Measurements from ENCODE around the gene LIME1. TPM values are rescaled to one million over a fixed set of nuclear protein-coding genes. Genes with fewer than 3 reads are reported as not detected.

Gene LIME1
- total and polyA plus RNA-seq, 4 experiments from 2014 or later = 162 to 324 (median 233) TPM

- Mint-ChIP-seq H3K27me3 (no peaks in the 10 kb centered on the region), H3K36me3 (no peaks in the 10 kb centered on the region), H3K4me3 (no peak overlapping the region), H3K27ac (peak overlapping the region in 1 of 7 donors; percentile 41), H3K4me1 (no peaks in the 10 kb centered on the region), H3K9me3 (no peaks in the 10 kb centered on the region)
- intact Hi-C loops (cut with micrococcal nuclease) = no loop called here
- ChIA-PET POLR2A (ENCODE audit: partially characterized antibody) (no interaction called here), CTCF (ENCODE audit: partially characterized antibody) (interaction anchor here (1.4 to 1.6 kb wide), 2 partner anchors 15 to 231 kb away, joined by 3 read pairs; no protein-coding TSS in a partner anchor)
- Histone ChIP-seq H3K27me3 (ENCODE audit: insufficient read depth, low read length) (no peaks in the 10 kb centered on the region), H3K36me3 (ENCODE audit: insufficient read depth, low read length) (no peaks in the 10 kb centered on the region), H3K9me3 (ENCODE audit: control insufficient read depth in 1 of 2, low read length in 2 of 2) (no peaks in the 10 kb centered on the region), H3K4me1 (ENCODE audit: insufficient read depth, low read length) (no peaks in the 10 kb centered on the region), H3K27ac (ENCODE audit: low read depth, low read length) (no peak overlapping the region), H3K4me3 (ENCODE audit: low read length in 2 of 2) (no peak overlapping the region)
- no peak for DNase-seq
These were observed 32.4 kb downstream of the LIME1 start for GRCh38 chr20:63768591-63769515.

DNA sequence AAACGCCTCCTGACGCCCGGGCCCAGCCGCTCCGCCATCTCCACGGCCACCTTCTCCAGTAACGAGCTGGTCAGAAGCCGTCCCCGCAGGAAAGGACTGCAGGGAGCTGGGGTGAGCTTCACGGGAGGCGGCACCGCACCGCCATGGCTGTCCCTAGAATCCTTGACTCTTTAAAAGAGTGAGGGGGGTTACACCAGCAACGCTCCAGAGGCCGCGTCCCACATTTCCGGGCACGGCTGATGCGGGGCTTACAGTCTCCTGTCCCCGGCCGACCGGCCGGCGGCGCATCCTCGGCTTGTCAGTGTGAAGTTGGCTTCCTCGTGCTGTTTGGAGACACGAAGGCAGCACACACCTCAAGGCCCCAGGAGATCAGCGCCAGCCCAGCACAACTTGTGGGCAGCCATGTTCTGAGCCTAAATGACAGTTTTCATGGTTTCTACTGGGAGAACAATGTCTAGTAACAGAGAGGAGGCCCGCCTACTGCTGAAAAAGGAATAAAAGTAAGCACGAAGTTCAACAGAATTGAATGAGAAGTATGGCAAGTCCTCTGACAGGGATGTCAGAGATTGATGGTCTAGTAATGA, 33.5 kb downstream of the LIME1 start:
- ChIA-PET CTCF (ENCODE audit: partially characterized antibody) (interaction anchor here (1.4 to 1.6 kb wide), 2 partner anchors 14 to 232 kb away, joined by 3 read pairs; no protein-coding TSS in a partner anchor), POLR2A (ENCODE audit: partially characterized antibody) (no interaction called here)
- H3K27ac ChIP-seq (ENCODE audit: low read depth, low read length) = no peak overlapping the region
- intact Hi-C loops (cut with micrococcal nuclease) = no loop called here
- H3K4me3 ChIP-seq (ENCODE audit: low read length in 2 of 2) = no peak overlapping the region
- H3K36me3 Mint-ChIP-seq = no peaks in the 10 kb centered on the region
- no peaks in the 10 kb centered on the region for H3K9me3 Mint-ChIP-seq
- no peak for DNase-seq
- no peak overlapping the region for H3K27ac Mint-ChIP-seq
- H3K4me1 ChIP-seq (ENCODE audit: insufficient read depth, low read length) = no peaks in the 10 kb centered on the region
- peaks cover 0 to 2% of the 10 kb centered on the region in 2 donors for H3K27me3 Mint-ChIP-seq
- H3K9me3 ChIP-seq (ENCODE audit: control insufficient read depth in 1 of 2, low read length in 2 of 2) = no peaks in the 10 kb centered on the region
- H3K36me3 ChIP-seq (ENCODE audit: insufficient read depth, low read length) = no peaks in the 10 kb centered on the region
- no peaks in the 10 kb centered on the region for H3K27me3 ChIP-seq (ENCODE audit: insufficient read depth, low read length)
- peaks cover 0 to 1% (median 0%) of the 10 kb centered on the region in 4 donors for H3K4me1 Mint-ChIP-seq
- no peak overlapping the region for H3K4me3 Mint-ChIP-seq

GRCh38 chr20:63771046-63771707, 34.7 kb downstream of the LIME1 start:
- intact Hi-C loops (cut with micrococcal nuclease) = no loop called here
- H3K27ac Mint-ChIP-seq = no peak overlapping the region
- DNase-seq = no peak
- Histone ChIP-seq H3K4me3 (ENCODE audit: low read length in 2 of 2) (no peak overlapping the region), H3K4me1 (ENCODE audit: insufficient read depth, low read length) (no peaks in the 10 kb centered on the region), H3K27me3 (ENCODE audit: insufficient read depth, low read length) (no peaks in the 10 kb centered on the region), H3K27ac (ENCODE audit: low read depth, low read length) (no peak overlapping the region), H3K9me3 (ENCODE audit: control insufficient read depth in 1 of 2, low read length in 2 of 2) (no peaks in the 10 kb centered on the region), H3K36me3 (ENCODE audit: insufficient read depth, low read length) (no peaks in the 10 kb centered on the region)
- CTCF ChIA-PET (ENCODE audit: partially characterized antibody) = interaction anchor here (1.1 kb wide), 1 partner anchor 17 kb away, joined by 3 read pairs; no protein-coding TSS in a partner anchor
- H3K36me3 Mint-ChIP-seq = no peaks in the 10 kb centered on the region
- no peaks in the 10 kb centered on the region for H3K9me3 Mint-ChIP-seq
- peaks cover 0 to 4% (median 0%) of the 10 kb centered on the region in 4 donors for H3K4me1 Mint-ChIP-seq
- H3K4me3 Mint-ChIP-seq = no peak overlapping the region
- peaks cover 0 to 2% of the 10 kb centered on the region in 2 donors for H3K27me3 Mint-ChIP-seq
- POLR2A ChIA-PET (ENCODE audit: partially characterized antibody) = no interaction called here

DNA sequence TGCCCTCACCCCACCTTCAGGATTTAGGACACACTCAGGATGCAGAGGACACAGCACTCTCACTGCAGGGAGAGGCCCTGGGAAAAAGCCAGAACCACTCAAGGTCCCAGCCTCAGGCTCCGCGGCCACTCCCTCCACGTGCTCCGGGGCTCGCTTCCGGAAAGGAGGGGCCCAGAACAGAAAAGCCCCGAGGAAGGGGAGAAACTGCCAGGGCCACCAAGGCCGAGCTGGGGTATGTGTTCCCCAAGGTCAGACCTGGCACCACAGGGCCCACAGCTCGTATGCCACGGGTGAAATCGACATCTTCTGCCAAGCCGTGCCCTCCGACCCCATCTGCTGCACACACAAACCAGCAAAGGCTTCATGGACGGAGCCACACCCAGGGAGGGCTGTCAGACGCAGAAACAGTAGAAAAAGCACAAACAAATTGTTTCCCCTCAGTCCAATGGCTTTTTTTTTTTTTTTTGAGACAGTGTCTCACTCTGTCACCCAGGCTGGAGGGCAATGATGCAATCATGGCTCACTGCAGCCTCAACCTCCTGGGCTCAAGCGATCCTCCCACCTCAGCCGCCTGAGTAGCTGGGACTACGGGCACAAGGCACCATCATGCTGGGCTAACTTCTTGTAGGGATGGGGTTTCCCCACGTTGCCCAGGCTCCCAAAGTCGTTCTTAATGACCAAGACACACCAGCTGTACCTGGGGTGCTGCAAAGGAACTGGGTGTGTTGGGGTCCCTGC, 36.5 kb downstream of the LIME1 start:
- peak overlapping the region in 1 of 7 donors; percentile 14 for H3K27ac Mint-ChIP-seq
- no peaks in the 10 kb centered on the region for H3K9me3 ChIP-seq (ENCODE audit: control insufficient read depth in 1 of 2, low read length in 2 of 2)
- peaks cover 0 to 2% of the 10 kb centered on the region in 2 donors for H3K27me3 Mint-ChIP-seq
- H3K4me3 ChIP-seq (ENCODE audit: low read length in 2 of 2) = no peak overlapping the region
- CTCF ChIA-PET (ENCODE audit: partially characterized antibody) = interaction anchor here (1.9 kb wide), 1 partner anchor 13 kb away, joined by 4 read pairs; no protein-coding TSS in a partner anchor
- POLR2A ChIA-PET (ENCODE audit: partially characterized antibody) = no interaction called here
- H3K27ac ChIP-seq (ENCODE audit: low read depth, low read length) = no peak overlapping the region
- intact Hi-C loops (cut with micrococcal nuclease) = no loop called here
- no peak overlapping the region for H3K4me3 Mint-ChIP-seq
- no peaks in the 10 kb centered on the region for H3K27me3 ChIP-seq (ENCODE audit: insufficient read depth, low read length)
- H3K4me1 ChIP-seq (ENCODE audit: insufficient read depth, low read length) = no peaks in the 10 kb centered on the region
- H3K9me3 Mint-ChIP-seq = no peaks in the 10 kb centered on the region
- peaks cover 0 to 4% (median 0%) of the 10 kb centered on the region in 4 donors for H3K4me1 Mint-ChIP-seq
- H3K36me3 ChIP-seq (ENCODE audit: insufficient read depth, low read length) = no peaks in the 10 kb centered on the region
- DNase-seq = no peak
- H3K36me3 Mint-ChIP-seq = no peaks in the 10 kb centered on the region

- Mint-ChIP-seq H3K4me1 (peaks cover 0 to 4% (median under 1%) of the 10 kb centered on the region in 4 donors), H3K27ac (no peak overlapping the region), H3K36me3 (no peaks in the 10 kb centered on the region), H3K9me3 (no peaks in the 10 kb centered on the region), H3K27me3 (peaks cover 0 to 2% of the 10 kb centered on the region in 2 donors), H3K4me3 (no peak overlapping the region)
- H3K9me3 ChIP-seq (ENCODE audit: control insufficient read depth in 1 of 2, low read length in 2 of 2) = no peaks in the 10 kb centered on the region
- ChIA-PET POLR2A (ENCODE audit: partially characterized antibody) (interaction anchor here (2.0 kb wide), 1 partner anchor 37 kb away, joined by 5 read pairs; the partner anchor contains the start of gene LIME1), CTCF (ENCODE audit: partially characterized antibody) (interaction anchor here (1.9 to 2.6 kb wide), 2 partner anchors 12 kb away, joined by 4 to 8 read pairs; no protein-coding TSS in a partner anchor)
- no peak overlapping the region for H3K27ac ChIP-seq (ENCODE audit: low read depth, low read length)
- no peak for DNase-seq
- no peaks in the 10 kb centered on the region for H3K4me1 ChIP-seq (ENCODE audit: insufficient read depth, low read length)
- no peaks in the 10 kb centered on the region for H3K27me3 ChIP-seq (ENCODE audit: insufficient read depth, low read length)
- no peak overlapping the region for H3K4me3 ChIP-seq (ENCODE audit: low read length in 2 of 2)
- intact Hi-C loops (cut with micrococcal nuclease) = no loop called here
- H3K36me3 ChIP-seq (ENCODE audit: insufficient read depth, low read length) = no peaks in the 10 kb centered on the region
These were observed 37.2 kb downstream of the LIME1 start for GRCh38 chr20:63773571-63774241.

- intact Hi-C loops (cut with micrococcal nuclease) = no loop called here
- peaks cover 0 to 4% (median under 1%) of the 10 kb centered on the region in 4 donors for H3K4me1 Mint-ChIP-seq
These were observed 37.8 kb downstream of the LIME1 start for GRCh38 chr20:63774306-63774705.

More at GRCh38 chr20:63774306-63774705, 37.8 kb downstream of the LIME1 start:
- ChIA-PET CTCF (ENCODE audit: partially characterized antibody) (interaction anchor here (0.9 to 2.6 kb wide), 3 partner anchors 10 to 66 kb away, joined by 3 to 8 read pairs (median 3); partner anchors contain the start of genes ARFRP1 and ZGPAT), POLR2A (ENCODE audit: partially characterized antibody) (interaction anchor here (2.0 kb wide), 1 partner anchor 38 kb away, joined by 5 read pairs; the partner anchor contains the start of gene LIME1)
- no peaks in the 10 kb centered on the region for H3K36me3 ChIP-seq (ENCODE audit: insufficient read depth, low read length)
- Mint-ChIP-seq H3K27me3 (peaks cover 0 to 2% of the 10 kb centered on the region in 2 donors), H3K4me3 (no peak overlapping the region), H3K9me3 (no peaks in the 10 kb centered on the region), H3K36me3 (no peaks in the 10 kb centered on the region), H3K27ac (no peak overlapping the region)
- no peak for DNase-seq
- H3K4me3 ChIP-seq (ENCODE audit: low read length in 2 of 2) = no peak overlapping the region
- no peaks in the 10 kb centered on the region for H3K9me3 ChIP-seq (ENCODE audit: control insufficient read depth in 1 of 2, low read length in 2 of 2)
- H3K27me3 ChIP-seq (ENCODE audit: insufficient read depth, low read length) = no peaks in the 10 kb centered on the region
- H3K27ac ChIP-seq (ENCODE audit: low read depth, low read length) = no peak overlapping the region
- no peaks in the 10 kb centered on the region for H3K4me1 ChIP-seq (ENCODE audit: insufficient read depth, low read length)

Measured in CD4-positive, alpha-beta memory T cell (primary cell).